HepG2 (cell line): ENCODE results near the gene AAMP. TPM values are rescaled to one million over a fixed set of nuclear protein-coding genes. Genes with fewer than 3 reads are reported as not detected.

Source experiments
- FIP1L1 ChIP-seq: fragments of 200-400 bp; formaldehyde crosslinking; IDR thresholded peaks from 2 replicates; pipeline ENCODE4 v1.6.1; 2018; ENCODE audit warnings: low read depth, mild to moderate bottlenecking, low read length, moderate library complexity, borderline replicate concordance; ENCODE audit not compliant: insufficient read depth
- FOXA1 ChIP-seq, 2 experiments: fragments of 450-650 bp in 1 of 2; sonication (generic) in 1 of 2; formaldehyde crosslinking in 1 of 2; IDR thresholded peaks; 2 replicates each; pipeline versions ENCODE4 v1.4.0 to v1.6.1; 2016 to 2020; ENCODE audit warnings: missing genetic modification reagents in 1 of 2
- FUBP1 ChIP-seq: sonication (generic); formaldehyde crosslinking; IDR thresholded peaks from 2 replicates; pipeline ENCODE4 v1.5.1; 2020; ENCODE audit warnings: missing genetic modification reagents, mild to moderate bottlenecking, borderline replicate concordance
- KDM5A ChIP-seq: fragments of 200-600 bp; sonication (generic); IDR thresholded peaks from 2 replicates; pipeline ENCODE4 v1.7.0; 2018; ENCODE audit warnings: antibody characterized with exemption, mild to moderate bottlenecking, low read length, borderline replicate concordance
- MBD4 ChIP-seq: IDR thresholded peaks from 2 replicates; pipeline ENCODE4 v1.6.1; 2012; ENCODE audit warnings: low read length, inconsistent platforms, borderline replicate concordance
- NR1H2 ChIP-seq: sonication (generic); formaldehyde crosslinking; IDR thresholded peaks from 2 replicates; pipeline ENCODE4 v1.8.1; 2022; ENCODE audit warnings: low read depth, missing genetic modification reagents, borderline replicate concordance
- POLR2AphosphoS2 ChIP-seq: IDR thresholded peaks from 2 replicates; pipeline ENCODE4 v1.6.1; 2011; ENCODE audit warnings: low read depth, low read length, improper control_type of control experiment
- RELA ChIP-seq: sonication (generic); formaldehyde crosslinking; IDR thresholded peaks from 2 replicates; pipeline ENCODE4 v1.4.0; 2020; ENCODE audit warnings: missing genetic modification reagents
- TEAD3 ChIP-seq: optimal IDR thresholded peaks from 2 replicates; pipeline ENCODE3; 2016; ENCODE audit warnings: borderline replicate concordance
- ZFP82 ChIP-seq: sonication (generic); formaldehyde crosslinking; IDR thresholded peaks from 2 replicates; pipeline ENCODE4 v1.5.1; 2020; ENCODE audit warnings: mild to moderate bottlenecking, missing genetic modification reagents, borderline replicate concordance
- ZIK1 ChIP-seq: sonication (generic); formaldehyde crosslinking; IDR thresholded peaks from 2 replicates; pipeline ENCODE4 v1.5.0; 2020; ENCODE audit warnings: mild to moderate bottlenecking, low read depth, missing genetic modification reagents, borderline replicate concordance
- ZNF136 ChIP-seq: sonication (generic); formaldehyde crosslinking; IDR thresholded peaks from 2 replicates; pipeline ENCODE4 v1.8.1; 2022; ENCODE audit warnings: low read depth, mild to moderate bottlenecking, moderate library complexity, missing genetic modification reagents
- ZNF160 ChIP-seq: sonication (generic); formaldehyde crosslinking; IDR thresholded peaks from 2 replicates; pipeline ENCODE4 v1.8.0; 2022; ENCODE audit warnings: mild to moderate bottlenecking, inconsistent platforms, missing genetic modification reagents
- ZNF333 ChIP-seq: sonication (generic); formaldehyde crosslinking; IDR thresholded peaks from 2 replicates; pipeline ENCODE4 v1.4.0; 2020; ENCODE audit warnings: mild to moderate bottlenecking, missing genetic modification reagents, borderline replicate concordance
- ZNF430 ChIP-seq: sonication (generic); formaldehyde crosslinking; IDR thresholded peaks from 2 replicates; pipeline ENCODE4 v1.9.0; 2021; ENCODE audit warnings: mild to moderate bottlenecking, missing genetic modification reagents
- ZNF441 ChIP-seq: sonication (generic); formaldehyde crosslinking; IDR thresholded peaks from 2 replicates; pipeline ENCODE4 v1.7.0; 2021; ENCODE audit warnings: missing genetic modification reagents, borderline replicate concordance
- ZNF549 ChIP-seq: sonication (generic); formaldehyde crosslinking; IDR thresholded peaks from 2 replicates; pipeline ENCODE4 v1.5.0; 2020; ENCODE audit warnings: missing genetic modification reagents
- ZNF558 ChIP-seq: sonication (generic); formaldehyde crosslinking; IDR thresholded peaks from 2 replicates; pipeline ENCODE4 v1.9.0; 2022; ENCODE audit warnings: mild to moderate bottlenecking, missing genetic modification reagents, borderline replicate concordance
- ZNF572 ChIP-seq: sonication (generic); formaldehyde crosslinking; IDR thresholded peaks from 2 replicates; pipeline ENCODE4 v1.5.1; 2020; ENCODE audit warnings: mild to moderate bottlenecking, missing genetic modification reagents
- ZNF780A ChIP-seq: sonication (generic); formaldehyde crosslinking; IDR thresholded peaks from 2 replicates; pipeline ENCODE4 v1.8.0; 2022; ENCODE audit warnings: mild to moderate bottlenecking, missing genetic modification reagents, moderate library complexity
- ZNF790 ChIP-seq: sonication (generic); formaldehyde crosslinking; IDR thresholded peaks from 2 replicates; pipeline ENCODE4 v1.8.0; 2022; ENCODE audit warnings: missing genetic modification reagents, mild to moderate bottlenecking, borderline replicate concordance
- ZNF800 ChIP-seq: sonication (generic); formaldehyde crosslinking; IDR thresholded peaks from 2 replicates; pipeline ENCODE4 v1.4.0; 2020; ENCODE audit warnings: missing genetic modification reagents
- ZNF879 ChIP-seq: sonication (generic); formaldehyde crosslinking; IDR thresholded peaks from 2 replicates; pipeline ENCODE4 v1.8.1; 2023; ENCODE audit warnings: missing genetic modification reagents
- polyA plus RNA-seq, 8 experiments: library from polyadenylated mRNA; depleted of rRNA in 3 of 8; stranded (reverse) in 7 of 8; unstranded in 1 of 8; fragments of >200 nt; fragmentation: Illumina TruSeq in 4 of 8; extraction: Trizol in 4 of 8; gene quantifications; 2 replicates each; pipeline versions ENCODE4 v1.2.1 to v1.2.3, GENCODE V29; 2011 to 2016; ENCODE audit warnings: low read depth in 4 of 8, missing spikeins in 1 of 8, mixed read lengths in 1 of 8; ENCODE audit not compliant: insufficient read depth in 1 of 8
- total RNA-seq, 5 experiments: library from RNA; depleted of rRNA; stranded (reverse); fragments of >200 nt; fragmentation: Illumina TruSeq; extraction: Trizol; gene quantifications; 2 replicates each; pipeline ENCODE4 v1.2.3, GENCODE V29; 2016; ENCODE audit warnings: low read depth in 1 of 5
- TF ChIP-seq, protein P1 (sequence below): sonication (generic); formaldehyde crosslinking; IDR thresholded peaks from 2 replicates; pipeline ENCODE4 v1.5.0; 2020; ENCODE audit warnings: mild to moderate bottlenecking, missing genetic modification reagents

AAMP gene
- total and polyA plus RNA-seq, 2 of the 13 experiments (the other 11 are each of a cell fraction or from before 2014, with no cell fraction given): 110 to 186 TPM

DNA sequence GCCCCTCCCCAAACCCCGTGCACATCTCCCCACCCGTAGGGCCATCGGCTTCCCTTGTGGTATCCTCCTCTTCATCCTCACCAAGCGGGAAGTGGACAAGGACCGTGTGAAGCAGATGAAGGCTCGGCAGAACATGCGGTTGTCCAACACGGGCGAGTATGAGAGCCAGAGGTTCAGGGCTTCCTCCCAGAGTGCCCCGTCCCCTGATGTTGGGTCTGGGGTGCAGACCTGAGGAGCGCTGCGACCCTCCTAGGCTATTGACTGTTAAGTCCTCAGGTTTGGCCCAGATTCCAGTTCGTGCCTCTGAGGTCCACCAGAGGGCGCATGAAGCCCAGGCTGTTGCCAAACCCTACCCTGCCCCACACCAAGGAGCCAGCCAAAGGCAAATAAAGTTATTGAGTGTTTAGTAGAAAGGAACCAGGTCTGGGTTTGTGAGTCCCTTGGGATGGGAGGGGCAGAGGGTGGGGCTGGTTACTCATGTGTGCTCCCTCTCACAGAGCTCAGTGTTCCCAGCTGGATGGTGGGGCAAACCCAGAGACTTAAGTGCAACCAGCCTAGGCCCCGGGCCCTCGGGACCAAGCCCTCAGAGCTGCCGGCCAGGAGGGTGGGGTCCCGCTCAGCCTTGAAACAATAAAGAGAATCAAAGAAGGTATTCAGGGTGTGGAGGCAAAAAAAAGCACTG lies 2.7 kb upstream of the AAMP start (continued):
- TF ChIP-seq ZNF558 (no peak), ZNF800 (0 out of 2 replicates have a peak, but pooled peaks have one; percentile 33), ZNF441 (CRISPR knock-in tag) (no peak), FUBP1 (no peak), ZFP82 (no peak), TEAD3 (CRISPR knock-in tag) (peak; percentile 66), ZNF780A (CRISPR knock-in tag) (no peak), MBD4 (no peak), ZNF160 (no peak), ZNF790 (CRISPR knock-in tag) (no peak), RELA (CRISPR knock-in tag) (no peak), ZIK1 (no peak), ZNF136 (CRISPR knock-in tag) (0 out of 2 replicates have a peak, but pooled peaks have one; percentile 57), NR1H2 (CRISPR knock-in tag) (no peak), ZNF549 (CRISPR knock-in tag) (no peak), ZNF572 (CRISPR knock-in tag) (no peak), KDM5A (no peak), FIP1L1 (no peak), ZNF333 (CRISPR knock-in tag) (no peak), ZNF430 (CRISPR knock-in tag) (no peak), POLR2AphosphoS2 (no peak; the same call in 1 of the 2 replicates), ZNF879 (CRISPR knock-in tag) (no peak), FOXA1 (IDR thresholded peaks at IDR 0.05) (no peak), FOXA1 (CRISPR knock-in tag; IDR thresholded peaks at IDR 0.05) (peak; percentile 66)
- TF ChIP-seq, protein P1, sequence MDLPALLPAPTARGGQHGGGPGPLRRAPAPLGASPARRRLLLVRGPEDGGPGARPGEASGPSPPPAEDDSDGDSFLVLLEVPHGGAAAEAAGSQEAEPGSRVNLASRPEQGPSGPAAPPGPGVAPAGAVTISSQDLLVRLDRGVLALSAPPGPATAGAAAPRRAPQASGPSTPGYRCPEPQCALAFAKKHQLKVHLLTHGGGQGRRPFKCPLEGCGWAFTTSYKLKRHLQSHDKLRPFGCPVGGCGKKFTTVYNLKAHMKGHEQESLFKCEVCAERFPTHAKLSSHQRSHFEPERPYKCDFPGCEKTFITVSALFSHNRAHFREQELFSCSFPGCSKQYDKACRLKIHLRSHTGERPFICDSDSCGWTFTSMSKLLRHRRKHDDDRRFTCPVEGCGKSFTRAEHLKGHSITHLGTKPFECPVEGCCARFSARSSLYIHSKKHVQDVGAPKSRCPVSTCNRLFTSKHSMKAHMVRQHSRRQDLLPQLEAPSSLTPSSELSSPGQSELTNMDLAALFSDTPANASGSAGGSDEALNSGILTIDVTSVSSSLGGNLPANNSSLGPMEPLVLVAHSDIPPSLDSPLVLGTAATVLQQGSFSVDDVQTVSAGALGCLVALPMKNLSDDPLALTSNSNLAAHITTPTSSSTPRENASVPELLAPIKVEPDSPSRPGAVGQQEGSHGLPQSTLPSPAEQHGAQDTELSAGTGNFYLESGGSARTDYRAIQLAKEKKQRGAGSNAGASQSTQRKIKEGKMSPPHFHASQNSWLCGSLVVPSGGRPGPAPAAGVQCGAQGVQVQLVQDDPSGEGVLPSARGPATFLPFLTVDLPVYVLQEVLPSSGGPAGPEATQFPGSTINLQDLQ (CRISPR knock-in tag): no peak; the same call in 1 of the 2 replicates
